Adrenal gland (tissue), 5 donors: Measurements from ENCODE around the gene PPTC7.

Experiments
- POLR2A ChIP-seq, 2 donors: fragments of 450-650 bp; IDR thresholded peaks; one replicate each; pipeline ENCODE4 v1.6.1; 2017; ENCODE audit warnings: antibody characterized with exemption in 2 of 2, mild to moderate bottlenecking in 2 of 2, moderate library complexity in 1 of 2
- TF ChIP-seq, protein P1 (sequence below), 6 experiments: fragments of 450-650 bp in 4 of 6; fragments of 200-600 bp in 2 of 6; sonication (generic) in 1 of 6; IDR thresholded peaks; 1 replicate in 5 of 6; 2 replicates in 1 of 6; pipeline versions ENCODE4 v1.5.1 to v1.8.0; 2016 to 2021; ENCODE audit warnings: antibody characterized with exemption in 6 of 6, mild to moderate bottlenecking in 2 of 6, moderate library complexity in 1 of 6
- donor health status: DM: no; HTN: no; CAD: no.

GRCh38 chr12:110498984-110499706 lies 84.0 kb downstream of the PPTC7 start:
- TF ChIP-seq, protein P1, sequence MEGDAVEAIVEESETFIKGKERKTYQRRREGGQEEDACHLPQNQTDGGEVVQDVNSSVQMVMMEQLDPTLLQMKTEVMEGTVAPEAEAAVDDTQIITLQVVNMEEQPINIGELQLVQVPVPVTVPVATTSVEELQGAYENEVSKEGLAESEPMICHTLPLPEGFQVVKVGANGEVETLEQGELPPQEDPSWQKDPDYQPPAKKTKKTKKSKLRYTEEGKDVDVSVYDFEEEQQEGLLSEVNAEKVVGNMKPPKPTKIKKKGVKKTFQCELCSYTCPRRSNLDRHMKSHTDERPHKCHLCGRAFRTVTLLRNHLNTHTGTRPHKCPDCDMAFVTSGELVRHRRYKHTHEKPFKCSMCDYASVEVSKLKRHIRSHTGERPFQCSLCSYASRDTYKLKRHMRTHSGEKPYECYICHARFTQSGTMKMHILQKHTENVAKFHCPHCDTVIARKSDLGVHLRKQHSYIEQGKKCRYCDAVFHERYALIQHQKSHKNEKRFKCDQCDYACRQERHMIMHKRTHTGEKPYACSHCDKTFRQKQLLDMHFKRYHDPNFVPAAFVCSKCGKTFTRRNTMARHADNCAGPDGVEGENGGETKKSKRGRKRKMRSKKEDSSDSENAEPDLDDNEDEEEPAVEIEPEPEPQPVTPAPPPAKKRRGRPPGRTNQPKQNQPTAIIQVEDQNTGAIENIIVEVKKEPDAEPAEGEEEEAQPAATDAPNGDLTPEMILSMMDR (IDR thresholded peaks at IDR 0.05), result no peak
- TF ChIP-seq POLR2A (IDR thresholded peaks at IDR 0.05), result no peak
